ENCODE data around the gene IFNB1.

The IFNB1 gene

DNA sequence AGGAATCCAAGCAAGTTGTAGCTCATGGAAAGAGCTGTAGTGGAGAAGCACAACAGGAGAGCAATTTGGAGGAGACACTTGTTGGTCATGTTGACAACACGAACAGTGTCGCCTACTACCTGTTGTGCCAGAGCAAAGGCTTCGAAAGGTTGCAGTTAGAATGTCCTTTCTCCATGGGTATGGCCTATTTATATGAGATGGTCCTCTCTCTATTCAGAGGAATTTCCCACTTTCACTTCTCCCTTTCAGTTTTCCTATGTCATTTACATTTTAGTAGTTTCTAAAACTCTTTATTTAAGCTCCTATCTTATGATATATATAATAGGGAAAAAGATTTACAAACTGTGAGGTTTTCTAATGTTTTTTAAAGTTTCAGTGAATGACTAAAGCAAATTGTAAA lies at the start of gene IFNB1:
Gene IFNB1, minus strand, starts transcription at position 162 of the 400 bp plus-strand sequence. Its CDS starts 73 bp downstream, at position 89.
- no peak for DNase-seq (ENCODE audit: low read depth)

DNA sequence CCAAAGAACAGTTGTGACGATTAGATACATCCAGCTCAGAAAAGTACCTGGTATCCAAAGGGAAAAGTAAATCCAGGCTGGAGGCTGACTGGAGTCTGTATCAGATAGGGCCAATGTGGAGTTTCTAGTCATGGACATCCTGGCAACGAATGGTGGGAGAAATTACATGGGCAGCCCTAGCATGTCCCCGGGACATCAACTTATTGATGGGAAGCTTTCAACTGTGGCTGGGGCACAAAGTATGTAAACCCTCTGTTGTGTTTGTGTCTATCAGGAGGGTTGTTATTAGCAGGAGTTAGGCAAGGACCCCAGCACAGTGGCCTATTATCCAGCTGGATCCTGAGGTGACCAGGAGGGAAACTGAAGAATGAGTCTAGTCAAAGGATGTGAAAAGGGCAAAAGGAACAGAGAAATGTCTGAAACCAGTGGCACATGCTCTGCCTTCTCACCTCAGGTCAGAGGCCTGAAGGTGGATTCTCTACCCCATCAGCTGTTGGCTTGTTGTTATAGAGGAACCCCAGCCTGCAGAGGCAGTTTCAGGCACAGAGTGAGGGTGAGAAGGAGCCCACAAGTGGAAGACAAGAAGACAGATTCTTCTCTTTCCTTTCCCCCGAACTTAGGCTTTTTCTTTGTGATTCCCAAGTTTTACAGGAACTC lies 44.0 kb upstream of the IFNB1 start:
- DNase-seq (ENCODE audit: low read depth), result no peak

DNA sequence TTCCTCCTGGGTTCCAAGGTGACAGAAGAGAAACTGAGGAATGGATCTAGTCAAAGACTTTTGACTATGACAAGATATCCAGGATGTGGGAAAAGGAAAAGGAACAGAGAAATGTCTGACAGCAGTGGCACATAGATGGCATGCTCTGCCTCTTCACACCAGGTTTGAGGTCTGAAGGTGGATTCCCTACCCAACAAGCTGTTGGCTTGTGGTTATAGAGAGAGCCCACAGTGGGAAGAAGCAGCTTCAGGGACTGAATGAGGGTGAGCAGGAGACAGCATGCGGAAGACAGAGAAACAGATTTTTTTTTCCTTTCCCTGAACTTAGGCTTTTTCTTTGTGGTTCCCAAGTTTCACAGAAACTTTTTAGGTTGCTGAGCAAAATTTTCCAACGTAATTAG lies 43.3 kb upstream of the IFNB1 start:
- no peak for DNase-seq (ENCODE audit: low read depth)

DNA sequence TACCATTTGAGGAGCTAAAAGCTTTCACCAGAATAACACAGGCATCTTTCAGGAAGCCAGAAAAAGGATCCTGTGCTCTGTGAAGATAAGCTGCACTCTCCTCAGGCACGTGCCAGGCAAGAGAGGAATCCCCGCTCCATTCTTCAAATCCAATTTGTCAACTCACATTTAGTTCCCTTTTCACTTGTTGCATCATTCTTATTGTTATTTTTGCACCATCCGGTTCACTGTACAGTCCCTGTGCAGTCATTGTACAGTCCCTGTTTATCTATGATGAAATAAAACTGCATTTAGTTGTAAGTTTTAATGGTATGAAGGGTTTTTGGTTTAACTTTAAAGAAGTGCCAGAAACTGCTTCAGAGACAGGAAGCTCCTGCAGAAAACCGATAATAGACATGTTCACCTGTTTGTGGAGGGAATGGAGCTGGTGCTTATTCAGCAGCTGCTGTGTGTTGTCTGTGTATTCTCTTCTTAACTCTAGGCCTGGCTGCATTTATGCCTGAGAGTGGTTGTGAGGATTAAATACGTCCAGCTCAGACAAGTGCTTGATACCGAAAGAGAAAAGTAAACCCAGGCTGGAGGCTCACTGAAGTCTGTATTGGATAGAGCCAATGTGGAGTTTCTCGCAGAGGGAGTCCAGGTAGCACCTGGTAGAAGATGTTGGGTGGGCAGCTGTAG lies 41.5 kb upstream of the IFNB1 start:
- no peak for DNase-seq (ENCODE audit: low read depth)

DNA sequence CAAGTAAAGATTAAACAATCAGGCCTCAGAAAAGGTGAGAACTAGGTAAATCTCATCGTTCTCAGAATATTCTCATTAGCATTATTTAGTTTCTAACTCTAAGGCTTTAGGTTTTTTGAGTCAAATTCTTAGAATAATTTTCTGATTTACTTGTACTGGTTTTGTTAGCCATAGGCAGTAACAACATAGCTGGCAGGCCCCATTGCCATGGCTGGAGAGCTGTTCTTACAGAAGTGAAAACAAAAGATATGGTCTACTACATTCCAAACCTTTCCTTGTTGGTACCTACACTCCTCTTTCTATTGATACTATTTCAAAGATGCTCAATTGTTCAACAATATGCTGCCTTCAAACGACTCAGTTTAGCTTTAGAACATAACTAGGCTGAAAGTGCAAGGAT lies 36.6 kb upstream of the IFNB1 start:
- DNase-seq (ENCODE audit: low read depth), result no peak

DNA sequence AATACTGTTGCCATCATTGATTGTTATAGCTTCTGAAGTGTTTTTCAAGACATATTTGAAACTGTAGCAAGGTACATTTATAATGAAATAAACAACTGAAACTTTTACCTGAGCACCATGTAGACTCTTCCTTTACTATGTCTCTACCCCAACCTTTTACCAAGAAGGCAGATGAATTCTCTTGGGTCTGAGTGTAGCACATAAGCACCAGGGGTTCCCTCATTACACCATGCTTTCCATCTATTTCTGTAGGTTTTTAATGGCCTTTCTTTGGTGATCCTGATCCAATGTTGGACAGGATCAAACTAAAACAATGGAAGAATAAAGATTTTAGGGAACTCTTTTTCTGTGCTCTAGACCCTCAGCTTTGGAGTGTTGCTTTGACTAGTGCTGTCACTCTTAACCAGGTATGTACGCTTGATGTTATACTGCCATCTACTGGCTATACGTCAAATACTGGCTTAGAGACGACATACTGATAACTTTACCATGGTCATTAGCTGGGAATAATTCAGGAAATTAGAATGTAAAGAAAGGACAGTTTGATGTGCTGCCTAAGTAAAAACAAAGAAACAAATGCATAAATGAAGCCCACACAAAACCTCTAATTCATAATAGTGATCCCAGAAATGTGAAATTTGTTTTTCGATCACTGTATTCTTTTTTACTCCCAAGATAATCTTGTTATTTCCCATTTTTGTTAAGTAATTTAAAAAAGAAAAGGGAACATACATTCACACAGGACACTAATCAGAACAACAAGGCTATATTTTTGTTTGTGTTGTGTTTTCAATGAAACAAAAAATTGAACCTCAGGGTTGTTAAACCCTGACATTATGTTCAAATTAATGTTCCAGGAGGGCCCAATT lies 33.2 kb upstream of the IFNB1 start:
- peak; percentile 66 for DNase-seq (ENCODE audit: low read depth)

DNA sequence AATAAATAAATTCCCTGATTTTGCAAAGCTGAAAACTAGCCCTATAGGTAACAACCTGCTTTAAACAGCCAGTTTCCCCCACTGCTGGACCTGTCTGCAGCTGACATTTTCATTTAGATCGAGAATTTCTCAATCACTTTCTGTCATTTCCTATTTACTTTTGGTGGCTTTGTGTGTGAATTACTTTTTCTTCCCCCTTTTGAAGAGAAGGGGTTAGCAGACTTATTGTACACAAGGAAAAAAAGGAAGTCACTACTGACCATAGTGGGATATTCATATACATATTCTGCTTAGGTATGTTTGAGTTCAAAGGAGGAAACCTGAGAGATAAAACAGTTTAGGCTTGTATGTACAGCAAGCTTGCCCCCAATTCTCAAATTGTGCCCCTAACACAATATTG lies 27.0 kb upstream of the IFNB1 start:
- no peak for DNase-seq (ENCODE audit: low read depth)

DNA sequence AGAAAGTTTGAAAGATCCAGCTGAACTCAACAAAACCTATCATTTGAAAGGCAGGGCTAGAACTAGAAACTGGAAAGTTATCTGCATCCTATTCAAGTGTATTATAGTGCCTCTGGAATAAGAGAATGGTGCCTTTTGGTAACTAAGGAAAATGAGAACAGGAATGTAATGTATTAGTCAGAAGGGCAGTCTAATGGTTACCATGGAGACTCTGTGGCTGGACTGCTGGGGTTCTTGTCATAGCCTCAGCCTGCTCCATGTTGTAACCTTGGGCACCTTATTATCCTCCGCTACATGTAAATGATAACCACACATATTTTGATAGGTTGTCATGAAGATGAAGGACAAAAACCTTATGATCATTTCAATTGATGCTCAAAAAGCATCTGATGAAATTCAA lies 24.6 kb upstream of the IFNB1 start:
- DNase-seq (ENCODE audit: low read depth), result no peak

DNA sequence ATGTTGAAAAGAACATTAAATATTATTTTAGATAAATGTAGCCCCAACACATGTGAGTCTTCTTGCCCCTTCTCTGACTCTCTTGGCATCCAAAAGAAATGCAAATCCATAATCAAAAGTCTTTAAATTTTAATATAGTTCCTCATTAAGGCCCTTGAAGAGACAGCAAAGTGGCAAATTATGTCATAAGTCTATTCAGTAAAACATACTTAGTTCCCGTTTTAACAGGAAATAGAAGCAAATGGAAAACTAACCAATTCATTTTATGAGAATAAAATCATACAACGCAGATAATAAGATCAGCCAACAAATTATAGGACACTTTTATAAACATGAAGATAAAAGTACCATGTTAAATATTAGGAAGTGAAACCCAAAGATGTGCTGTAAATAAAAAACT lies 20.1 kb upstream of the IFNB1 start:
- DNase-seq (ENCODE audit: low read depth), result no peak

DNA sequence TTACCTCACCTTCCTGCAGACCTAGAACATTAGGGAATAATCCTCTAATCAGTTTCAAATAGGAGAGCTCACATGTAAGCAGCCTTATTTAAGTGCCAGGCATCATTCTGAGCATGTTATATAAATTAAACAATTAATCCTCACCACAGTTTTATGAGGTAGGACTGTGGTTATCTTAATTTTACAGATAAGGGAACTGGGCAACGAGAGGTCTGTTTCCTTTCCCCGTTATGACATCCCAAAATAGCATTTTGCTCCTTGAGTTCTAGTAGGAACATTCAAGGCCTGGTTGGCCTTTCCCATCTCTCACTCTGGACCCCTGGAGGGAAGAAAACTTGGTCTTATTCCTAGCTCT lies 19.1 kb upstream of the IFNB1 start:
- DNase-seq (ENCODE audit: low read depth), result no peak

DNA sequence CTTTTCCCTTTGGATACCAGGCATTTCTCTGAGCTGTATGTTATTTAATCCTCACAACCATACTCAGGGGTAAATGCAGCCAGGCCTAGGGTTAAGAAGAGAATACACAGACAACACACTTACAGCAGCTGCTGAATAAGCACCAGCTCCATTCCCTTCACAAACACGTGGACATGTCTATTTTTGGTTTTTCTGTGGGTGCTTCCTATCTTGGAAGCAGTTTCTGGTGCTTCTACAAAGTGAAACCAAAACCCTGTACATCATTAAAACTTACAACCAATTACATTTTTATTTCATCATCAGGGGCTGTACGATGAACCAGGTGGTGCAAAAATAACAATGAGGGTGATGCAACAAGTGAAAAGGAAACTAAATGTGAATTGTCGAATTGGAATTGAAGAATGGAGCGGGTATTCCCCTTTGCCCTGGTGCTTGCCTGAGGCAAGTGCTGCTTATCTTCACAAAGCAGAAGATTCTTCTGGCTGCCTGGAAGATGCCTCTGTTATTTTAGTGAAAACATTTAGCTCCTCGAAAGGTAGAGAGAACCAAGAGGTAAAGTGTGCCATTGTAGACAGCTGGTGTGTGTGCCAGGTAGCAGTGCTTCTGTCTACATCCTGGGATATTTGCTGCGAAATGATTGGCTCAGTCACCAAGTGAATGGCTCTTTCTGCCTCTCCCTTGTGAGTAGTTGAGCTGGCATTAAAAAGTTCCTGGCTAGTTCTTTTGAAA lies 18.6 kb upstream of the IFNB1 start:
- DNase-seq (ENCODE audit: low read depth), result peak; percentile 82

DNA sequence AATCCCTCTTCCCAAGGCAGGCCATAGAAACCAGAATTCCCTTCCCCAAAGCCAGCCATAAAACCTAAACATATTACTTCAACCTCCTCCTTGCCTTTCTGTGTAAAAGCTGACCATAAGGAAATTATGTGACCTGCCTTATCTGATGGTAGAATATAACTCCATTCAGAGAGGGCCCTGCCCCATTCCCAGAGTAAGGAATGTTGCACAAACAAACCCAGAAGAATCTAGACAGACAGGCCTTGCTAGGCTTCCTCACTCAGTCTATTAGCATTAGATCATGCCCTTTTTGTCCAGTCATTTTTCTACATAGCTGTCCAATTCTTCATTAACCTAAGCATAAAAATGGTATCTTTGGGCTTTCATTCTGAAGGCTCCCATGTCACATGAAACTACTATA lies 17.8 kb upstream of the IFNB1 start:
- no peak for DNase-seq (ENCODE audit: low read depth)

DNA sequence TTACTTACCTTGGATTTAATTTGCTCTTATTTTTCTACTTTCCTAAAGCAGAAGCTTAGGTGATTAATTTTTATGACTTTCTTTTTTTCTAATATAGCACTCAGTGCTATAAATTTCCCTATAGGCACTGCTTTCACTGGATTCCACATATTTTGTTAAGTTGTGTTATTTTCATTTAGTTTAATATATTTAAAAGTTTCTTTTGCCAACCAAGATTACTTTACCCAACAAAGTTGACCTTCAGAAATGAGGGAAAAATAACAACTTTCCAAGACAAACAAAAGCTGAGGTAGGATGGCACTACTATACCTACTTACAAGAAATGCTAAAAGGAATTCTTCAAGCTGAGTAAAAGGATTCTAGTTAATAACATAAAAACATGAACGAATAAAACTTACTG lies 8.8 kb upstream of the IFNB1 start:
- no peak for DNase-seq (ENCODE audit: low read depth)

DNA sequence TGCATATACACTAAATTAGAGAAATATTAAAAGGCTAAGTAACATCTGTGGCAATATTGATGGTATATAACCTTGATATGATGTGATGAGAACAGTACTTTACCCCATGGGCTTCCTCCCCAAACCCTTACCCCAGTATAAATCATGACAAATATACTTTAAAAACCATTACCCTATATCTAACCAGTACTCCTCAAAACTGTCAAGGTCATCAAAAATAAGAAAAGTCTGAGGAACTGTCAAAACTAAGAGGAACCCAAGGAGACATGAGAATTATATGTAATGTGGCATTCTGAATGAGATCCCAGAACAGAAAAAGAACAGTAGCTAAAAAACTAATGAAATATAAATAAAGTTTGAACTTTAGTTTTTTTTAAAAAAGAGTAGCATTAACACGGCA lies 7.3 kb upstream of the IFNB1 start:
- DNase-seq (ENCODE audit: low read depth), result no peak

DNA sequence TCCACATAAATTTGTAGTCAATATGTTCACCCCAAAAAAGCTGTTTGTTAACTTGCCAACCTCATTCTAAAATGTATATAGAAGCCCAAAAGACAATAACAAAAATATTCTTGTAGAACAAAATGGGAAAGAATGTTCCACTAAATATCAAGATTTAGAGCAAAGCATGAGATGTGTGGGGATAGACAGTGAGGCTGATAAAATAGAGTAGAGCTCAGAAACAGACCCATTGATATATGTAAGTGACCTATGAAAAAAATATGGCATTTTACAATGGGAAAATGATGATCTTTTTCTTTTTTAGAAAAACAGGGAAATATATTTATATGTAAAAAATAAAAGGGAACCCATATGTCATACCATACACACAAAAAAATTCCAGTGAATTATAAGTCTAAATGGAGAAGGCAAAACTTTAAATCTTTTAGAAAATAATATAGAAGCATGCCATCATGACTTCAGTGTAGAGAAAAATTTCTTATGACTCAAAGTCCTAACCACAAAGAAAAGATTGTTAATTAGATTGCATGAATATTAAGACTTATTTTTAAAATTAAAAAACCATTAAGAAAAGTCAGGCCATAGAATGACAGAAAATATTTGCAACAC lies 6.6 kb upstream of the IFNB1 start:
- no peak for DNase-seq (ENCODE audit: low read depth)

DNA sequence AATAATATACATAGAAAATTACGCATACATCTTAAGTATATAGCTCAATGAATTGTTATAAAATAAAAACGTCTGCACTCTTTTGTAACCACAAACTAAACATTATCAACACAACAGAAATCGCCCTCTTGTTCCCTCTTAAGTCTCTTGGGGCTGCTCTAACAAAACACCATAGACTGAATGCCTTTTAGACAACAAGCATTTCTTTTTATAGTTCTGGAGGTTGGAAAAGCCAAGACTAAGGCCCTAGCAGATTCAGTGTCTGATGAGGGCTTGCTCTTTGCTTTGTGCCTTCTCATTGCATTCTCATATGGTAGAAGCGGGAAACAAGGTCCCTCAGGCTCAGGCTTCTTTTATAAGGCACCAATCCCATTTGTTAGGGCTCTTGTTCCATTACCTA lies 4.9 kb upstream of the IFNB1 start:
- DNase-seq (ENCODE audit: low read depth), result no peak

DNA sequence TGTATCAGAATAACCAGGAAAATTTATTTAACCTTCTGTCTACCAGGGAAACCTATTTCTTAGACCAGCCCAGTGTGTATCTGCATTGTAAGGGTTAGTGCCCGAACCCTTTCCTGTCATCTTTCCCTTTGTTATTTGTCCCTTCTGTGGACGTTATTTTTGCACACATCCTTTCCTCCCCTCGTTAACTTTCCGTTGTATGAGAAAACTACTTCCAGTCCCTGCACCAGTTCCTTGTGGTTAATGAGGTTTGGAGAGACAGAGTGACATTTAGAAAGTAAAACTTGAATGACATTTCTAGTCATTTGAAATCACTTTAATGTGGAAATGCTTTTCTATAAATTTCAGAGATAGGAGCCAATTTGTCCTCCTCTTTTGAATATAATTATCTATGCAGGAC lies 4.3 kb upstream of the IFNB1 start:
- DNase-seq (ENCODE audit: low read depth), result no peak

DNA sequence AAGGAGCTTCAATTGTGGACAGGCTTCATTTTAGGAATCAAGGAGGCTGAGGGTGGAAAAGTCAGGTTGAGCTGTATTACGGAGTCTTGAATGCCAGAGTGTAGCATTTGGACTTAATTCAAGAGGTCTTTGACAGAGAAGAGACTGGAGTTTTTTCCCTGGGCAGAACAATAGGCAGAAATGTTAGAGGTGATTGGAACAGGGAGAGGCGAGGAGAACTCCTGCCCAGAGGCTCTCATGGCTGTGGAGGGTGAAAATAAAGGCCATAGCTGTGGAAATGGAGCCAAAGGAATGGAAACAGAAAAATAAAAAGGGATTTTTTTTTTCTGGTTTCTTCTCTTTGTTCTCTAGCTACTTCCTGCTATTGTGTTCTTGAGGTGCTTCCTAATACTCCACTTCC lies 3.7 kb upstream of the IFNB1 start:
- DNase-seq (ENCODE audit: low read depth), result no peak

DNA sequence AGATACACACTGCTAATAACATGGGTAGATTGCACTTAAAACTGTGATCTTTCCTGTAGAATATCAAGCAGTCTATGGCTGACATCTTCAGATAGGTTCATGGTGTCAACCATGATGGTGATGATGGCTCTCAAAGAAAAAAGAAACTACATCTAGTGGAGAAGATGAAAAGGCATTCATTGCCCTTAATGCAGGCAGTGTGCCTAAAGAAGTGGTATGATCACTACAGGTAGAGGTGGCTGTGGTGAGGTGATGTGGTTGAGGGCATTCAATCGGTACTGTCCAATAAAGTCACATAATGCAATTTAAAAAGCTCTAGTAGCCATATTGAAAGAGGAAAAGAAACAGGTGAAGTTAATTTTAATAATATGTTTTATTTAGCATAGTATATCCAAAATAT lies 3.1 kb upstream of the IFNB1 start:
- DNase-seq (ENCODE audit: low read depth), result no peak

DNA sequence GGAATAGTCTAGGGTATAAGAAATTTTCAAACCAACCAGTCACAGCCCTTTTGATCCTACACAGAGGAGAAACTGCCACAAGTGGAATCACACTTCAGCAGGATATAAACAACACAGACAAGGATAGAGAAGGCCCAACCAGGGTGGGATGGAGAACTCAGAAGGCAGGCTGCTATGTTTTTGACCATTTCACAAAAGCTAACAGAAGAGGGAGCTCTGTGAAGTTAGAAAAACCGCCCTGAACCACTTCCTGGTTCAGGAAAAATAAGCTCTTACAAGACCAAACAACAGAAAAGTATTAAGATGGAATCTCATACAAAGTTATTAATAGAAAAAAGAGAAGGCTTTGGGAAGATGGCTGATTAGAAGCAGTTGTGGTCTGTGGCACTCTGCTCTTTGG lies 960 bp upstream of the IFNB1 start:
- no peak for DNase-seq (ENCODE audit: low read depth)

DNA sequence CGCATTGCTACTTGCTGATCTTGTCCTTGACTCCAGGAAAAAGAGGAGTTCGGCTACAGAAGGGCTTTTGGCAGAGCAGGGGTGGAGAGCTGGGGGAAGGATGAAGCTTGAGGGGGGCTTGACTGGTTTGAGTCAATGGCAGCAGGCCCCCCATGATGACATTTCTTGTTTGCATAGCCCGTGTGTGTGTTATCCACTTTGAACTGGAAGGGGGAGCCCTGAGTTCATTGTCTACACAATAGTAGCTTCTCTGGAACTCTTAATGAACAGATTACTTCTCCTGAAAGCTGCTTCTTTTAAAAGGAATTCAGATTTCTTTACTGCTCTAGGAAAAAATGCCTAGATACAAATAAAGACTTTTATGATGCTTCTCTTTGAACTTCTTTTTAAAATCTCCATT lies 2.3 kb downstream of the IFNB1 start:
- no peak for DNase-seq (ENCODE audit: low read depth)

DNA sequence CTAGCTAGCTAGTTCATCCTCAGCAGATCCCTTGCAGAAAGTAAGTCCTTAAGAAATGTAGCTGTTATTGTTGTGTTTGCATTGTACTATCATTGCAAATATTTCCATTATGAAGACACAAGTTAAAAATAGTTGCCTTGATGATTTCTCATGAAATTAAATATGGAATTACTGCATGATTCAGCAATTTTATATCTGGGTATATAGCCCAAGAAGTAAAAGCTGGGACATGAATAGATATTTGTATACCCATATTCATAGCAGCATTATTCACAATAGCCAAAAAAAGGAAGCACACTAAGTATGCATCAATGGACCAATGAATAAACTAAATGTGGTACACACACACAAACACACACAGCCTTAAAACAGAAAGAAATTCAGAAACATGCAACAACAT lies 6.8 kb downstream of the IFNB1 start:
- DNase-seq (ENCODE audit: low read depth), result no peak

All from fibroblast of the conjunctiva (primary cell).